ENCODE data around the gene MRPS18B. TPM values are rescaled to one million over a fixed set of nuclear protein-coding genes. Genes with fewer than 3 reads are reported as not detected.

The MRPS18B gene
- total and polyA plus RNA-seq, 2 of the 13 experiments (the other 11 are each of a cell fraction or from before 2014, with no cell fraction given): 125 to 131 TPM

DNA sequence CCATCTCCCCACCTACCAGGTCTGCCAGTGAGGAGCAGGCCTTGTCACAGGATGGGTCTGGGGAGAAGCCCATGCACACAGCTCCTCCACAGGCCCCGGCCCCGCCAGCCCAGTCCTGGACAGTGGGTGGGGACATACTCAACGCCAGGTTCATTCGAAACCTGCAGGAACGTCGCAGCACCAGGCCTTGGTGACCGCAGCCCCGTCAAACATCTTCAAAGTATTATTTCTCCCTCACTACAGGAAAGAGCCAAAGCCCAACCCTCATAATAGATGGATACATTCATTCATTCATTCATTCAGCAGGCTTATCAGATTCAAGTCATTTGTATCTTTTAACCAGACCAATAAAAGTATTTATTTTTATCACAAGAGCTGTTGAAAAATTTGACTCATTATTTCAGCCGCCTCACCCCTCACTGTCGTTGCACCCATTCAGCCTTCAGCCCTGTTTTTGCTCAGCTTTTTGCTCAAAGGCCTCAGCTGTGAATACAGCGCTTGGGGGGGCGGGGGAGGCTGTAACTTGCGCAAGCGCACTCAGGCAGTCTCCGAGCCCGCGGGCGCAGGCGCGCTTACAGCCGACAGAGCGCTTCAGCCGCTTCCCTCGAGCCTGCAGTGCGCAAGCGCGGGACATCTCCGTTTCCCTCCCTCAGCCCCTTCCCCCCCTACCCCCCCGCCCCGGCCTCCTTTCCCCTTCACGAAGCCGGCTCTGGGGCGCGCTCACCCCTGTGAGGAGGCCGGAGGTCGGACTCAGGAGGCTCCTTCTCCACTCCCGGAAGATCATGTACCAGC, 29.0 kb downstream of the MRPS18B start, which contains the start of gene C6orf136 (continued):
- TF ChIP-seq, protein P1, sequence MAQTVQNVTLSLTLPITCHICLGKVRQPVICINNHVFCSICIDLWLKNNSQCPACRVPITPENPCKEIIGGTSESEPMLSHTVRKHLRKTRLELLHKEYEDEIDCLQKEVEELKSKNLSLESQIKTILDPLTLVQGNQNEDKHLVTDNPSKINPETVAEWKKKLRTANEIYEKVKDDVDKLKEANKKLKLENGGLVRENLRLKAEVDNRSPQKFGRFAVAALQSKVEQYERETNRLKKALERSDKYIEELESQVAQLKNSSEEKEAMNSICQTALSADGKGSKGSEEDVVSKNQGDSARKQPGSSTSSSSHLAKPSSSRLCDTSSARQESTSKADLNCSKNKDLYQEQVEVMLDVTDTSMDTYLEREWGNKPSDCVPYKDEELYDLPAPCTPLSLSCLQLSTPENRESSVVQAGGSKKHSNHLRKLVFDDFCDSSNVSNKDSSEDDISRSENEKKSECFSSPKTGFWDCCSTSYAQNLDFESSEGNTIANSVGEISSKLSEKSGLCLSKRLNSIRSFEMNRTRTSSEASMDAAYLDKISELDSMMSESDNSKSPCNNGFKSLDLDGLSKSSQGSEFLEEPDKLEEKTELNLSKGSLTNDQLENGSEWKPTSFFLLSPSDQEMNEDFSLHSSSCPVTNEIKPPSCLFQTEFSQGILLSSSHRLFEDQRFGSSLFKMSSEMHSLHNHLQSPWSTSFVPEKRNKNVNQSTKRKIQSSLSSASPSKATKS (CRISPR knock-in tag; IDR thresholded peaks at IDR 0.05): no peak
- TF ChIP-seq ZNF24 (IDR thresholded peaks at IDR 0.05) (peak; percentile 82; the same call in 1 of the 2 replicates), MYNN (CRISPR knock-in tag; IDR thresholded peaks at IDR 0.05; ENCODE audit: low read depth) (peak; percentile 82; the same call in 1 of the 2 replicates), ZNF724P (CRISPR knock-in tag; IDR thresholded peaks at IDR 0.05; ENCODE audit: borderline replicate concordance) (no peak), ZBTB38 (CRISPR knock-in tag; IDR thresholded peaks at IDR 0.05) (peak; percentile 91), RBAK (CRISPR knock-in tag; IDR thresholded peaks at IDR 0.05) (no peak), ZNF331 (CRISPR knock-in tag; IDR thresholded peaks at IDR 0.05) (0 out of 2 replicates have a peak, but pooled peaks have one; percentile 2), ZNF180 (CRISPR knock-in tag; IDR thresholded peaks at IDR 0.05; ENCODE audit: borderline replicate concordance, low read depth) (no peak), NONO (IDR thresholded peaks at IDR 0.05) (no peak), NONO (CRISPR knock-in tag; conservative IDR thresholded peaks at IDR 0.05) (0 out of 2 replicates have a peak, but pooled peaks have one; percentile 35), ZNF33B (CRISPR knock-in tag; IDR thresholded peaks at IDR 0.05) (0 out of 2 replicates have a peak, but pooled peaks have one; percentile 56), CEBPG (CRISPR knock-in tag; IDR thresholded peaks at IDR 0.05) (peak; percentile 73), GPN1 (CRISPR knock-in tag; IDR thresholded peaks at IDR 0.05; ENCODE audit: borderline replicate concordance) (no peak), SOX5 (CRISPR knock-in tag; IDR thresholded peaks at IDR 0.05; ENCODE audit: borderline replicate concordance) (no peak), HNRNPLL (IDR thresholded peaks at IDR 0.05; ENCODE audit: low read depth, low read length, poor library complexity, severe bottlenecking) (peak; percentile 60), ZBTB3 (CRISPR knock-in tag; IDR thresholded peaks at IDR 0.05; ENCODE audit: borderline replicate concordance, low read depth) (no peak), PRPF4 (IDR thresholded peaks at IDR 0.05; ENCODE audit: low read depth, low read length, poor library complexity, severe bottlenecking) (peak; percentile 25), PCBP1 (IDR thresholded peaks at IDR 0.05; ENCODE audit: borderline replicate concordance, low read depth, low read length) (peak; percentile 98), NRL (CRISPR knock-in tag; IDR thresholded peaks at IDR 0.05; ENCODE audit: borderline replicate concordance) (0 out of 2 replicates have a peak, but pooled peaks have one; percentile 47)
- TF ChIP-seq, protein P2, sequence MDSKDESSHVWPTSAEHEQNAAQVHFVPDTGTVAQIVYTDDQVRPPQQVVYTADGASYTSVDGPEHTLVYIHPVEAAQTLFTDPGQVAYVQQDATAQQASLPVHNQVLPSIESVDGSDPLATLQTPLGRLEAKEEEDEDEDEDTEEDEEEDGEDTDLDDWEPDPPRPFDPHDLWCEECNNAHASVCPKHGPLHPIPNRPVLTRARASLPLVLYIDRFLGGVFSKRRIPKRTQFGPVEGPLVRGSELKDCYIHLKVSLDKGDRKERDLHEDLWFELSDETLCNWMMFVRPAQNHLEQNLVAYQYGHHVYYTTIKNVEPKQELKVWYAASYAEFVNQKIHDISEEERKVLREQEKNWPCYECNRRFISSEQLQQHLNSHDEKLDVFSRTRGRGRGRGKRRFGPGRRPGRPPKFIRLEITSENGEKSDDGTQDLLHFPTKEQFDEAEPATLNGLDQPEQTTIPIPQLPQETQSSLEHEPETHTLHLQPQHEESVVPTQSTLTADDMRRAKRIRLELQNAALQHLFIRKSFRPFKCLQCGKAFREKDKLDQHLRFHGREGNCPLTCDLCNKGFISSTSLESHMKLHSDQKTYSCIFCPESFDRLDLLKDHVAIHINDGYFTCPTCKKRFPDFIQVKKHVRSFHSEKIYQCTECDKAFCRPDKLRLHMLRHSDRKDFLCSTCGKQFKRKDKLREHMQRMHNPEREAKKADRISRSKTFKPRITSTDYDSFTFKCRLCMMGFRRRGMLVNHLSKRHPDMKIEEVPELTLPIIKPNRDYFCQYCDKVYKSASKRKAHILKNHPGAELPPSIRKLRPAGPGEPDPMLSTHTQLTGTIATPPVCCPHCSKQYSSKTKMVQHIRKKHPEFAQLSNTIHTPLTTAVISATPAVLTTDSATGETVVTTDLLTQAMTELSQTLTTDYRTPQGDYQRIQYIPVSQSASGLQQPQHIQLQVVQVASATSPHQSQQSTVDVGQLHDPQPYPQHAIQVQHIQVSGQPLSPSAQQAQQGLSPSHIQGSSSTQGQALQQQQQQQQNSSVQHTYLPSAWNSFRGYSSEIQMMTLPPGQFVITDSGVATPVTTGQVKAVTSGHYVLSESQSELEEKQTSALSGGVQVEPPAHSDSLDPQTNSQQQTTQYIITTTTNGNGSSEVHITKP (CRISPR knock-in tag; IDR thresholded peaks at IDR 0.05; ENCODE audit: low read depth): 0 out of 2 replicates have a peak, but pooled peaks have one; percentile 19
- TF ChIP-seq, protein P3, sequence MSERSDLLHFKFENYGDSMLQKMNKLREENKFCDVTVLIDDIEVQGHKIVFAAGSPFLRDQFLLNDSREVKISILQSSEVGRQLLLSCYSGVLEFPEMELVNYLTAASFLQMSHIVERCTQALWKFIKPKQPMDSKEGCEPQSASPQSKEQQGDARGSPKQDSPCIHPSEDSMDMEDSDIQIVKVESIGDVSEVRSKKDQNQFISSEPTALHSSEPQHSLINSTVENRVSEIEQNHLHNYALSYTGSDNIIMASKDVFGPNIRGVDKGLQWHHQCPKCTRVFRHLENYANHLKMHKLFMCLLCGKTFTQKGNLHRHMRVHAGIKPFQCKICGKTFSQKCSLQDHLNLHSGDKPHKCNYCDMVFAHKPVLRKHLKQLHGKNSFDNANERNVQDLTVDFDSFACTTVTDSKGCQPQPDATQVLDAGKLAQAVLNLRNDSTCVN (CRISPR knock-in tag; IDR thresholded peaks at IDR 0.05; ENCODE audit: borderline replicate concordance): no peak
- TF ChIP-seq, protein P4, sequence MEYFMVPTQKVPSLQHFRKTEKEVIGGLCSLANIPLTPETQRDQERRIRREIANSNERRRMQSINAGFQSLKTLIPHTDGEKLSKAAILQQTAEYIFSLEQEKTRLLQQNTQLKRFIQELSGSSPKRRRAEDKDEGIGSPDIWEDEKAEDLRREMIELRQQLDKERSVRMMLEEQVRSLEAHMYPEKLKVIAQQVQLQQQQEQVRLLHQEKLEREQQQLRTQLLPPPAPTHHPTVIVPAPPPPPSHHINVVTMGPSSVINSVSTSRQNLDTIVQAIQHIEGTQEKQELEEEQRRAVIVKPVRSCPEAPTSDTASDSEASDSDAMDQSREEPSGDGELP (IDR thresholded peaks at IDR 0.05; ENCODE audit: borderline replicate concordance, low read depth): peak; percentile 92

All from HepG2 (cell line).